ENCODE measurements around the gene PREX1.

The PREX1 gene

DNA sequence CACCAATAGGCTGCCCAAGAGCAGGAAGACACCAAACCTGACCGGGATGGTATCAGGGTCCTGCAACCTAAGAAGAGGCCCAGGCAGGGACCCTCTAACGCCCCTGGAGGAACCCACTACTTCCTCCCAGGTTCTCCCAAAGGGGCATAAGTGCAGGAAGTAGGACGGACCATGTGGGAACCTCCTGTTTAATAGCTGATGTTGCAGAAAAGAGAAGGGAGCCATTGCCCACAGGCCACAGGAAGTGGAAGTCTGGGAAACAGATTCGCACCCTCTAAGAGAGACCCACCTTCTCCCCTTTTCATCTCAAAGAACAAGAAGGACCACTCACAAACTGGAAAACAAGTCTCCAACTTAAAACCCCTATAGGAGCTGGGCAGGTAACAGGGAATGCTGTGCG, 18.1 kb downstream of the PREX1 start:
- no peak for DNase-seq

DNA sequence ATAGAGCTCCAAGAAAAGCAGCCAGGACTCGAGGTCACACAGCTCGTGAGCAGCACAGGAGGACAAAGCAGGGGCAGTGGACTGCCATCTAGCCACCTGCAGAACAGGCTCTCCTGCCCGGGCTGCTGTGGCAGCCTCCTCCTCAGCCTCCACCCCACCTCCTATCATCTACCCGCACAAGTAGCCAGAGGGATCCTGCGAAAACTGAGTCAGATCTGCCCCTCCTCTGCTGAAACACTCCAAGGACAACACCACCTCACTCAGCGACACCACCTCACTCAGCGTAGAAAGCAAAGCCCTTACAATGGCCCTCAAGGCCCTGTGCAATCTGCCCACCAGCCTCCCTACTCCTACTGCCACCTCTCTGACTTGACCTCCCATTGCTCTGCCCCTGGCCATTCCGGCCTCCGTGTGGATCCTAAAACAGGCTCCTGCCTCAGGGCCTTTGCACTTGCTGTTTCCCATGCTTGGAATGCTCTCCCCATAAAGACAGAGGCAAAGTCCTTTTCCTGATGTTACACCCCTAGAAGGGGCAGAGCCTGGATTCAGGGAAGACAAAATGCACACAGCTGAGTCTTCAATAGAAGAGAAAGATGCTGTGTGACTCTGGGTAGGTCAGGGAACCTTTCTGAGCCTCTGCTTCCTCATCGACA, 19.3 kb downstream of the PREX1 start:
- no peak for DNase-seq

GRCh38 chr20:48807586-48808381, 20.0 kb downstream of the PREX1 start:
- DNase-seq, result no peak

- no peak for DNase-seq
These were observed 20.7 kb downstream of the PREX1 start for GRCh38 chr20:48807051-48807450.

DNA sequence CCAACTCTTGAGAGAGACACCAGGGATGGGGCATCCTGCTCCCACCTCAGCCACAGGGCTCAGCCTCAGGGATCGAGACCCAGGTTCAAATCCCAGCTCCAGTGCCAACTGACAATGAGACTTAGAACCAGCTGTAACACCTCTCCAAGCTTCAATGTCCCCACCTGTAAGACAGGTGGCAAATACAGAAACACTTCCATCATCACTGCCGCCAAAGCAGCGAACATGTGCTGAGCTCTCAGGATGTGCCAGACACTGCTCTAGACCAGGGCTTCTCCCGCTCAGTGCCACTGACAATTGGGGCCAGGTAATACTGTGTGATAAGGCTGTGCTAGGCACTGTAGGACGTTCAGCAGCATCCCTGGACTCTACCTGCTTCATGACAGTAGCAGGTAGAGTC, 22.1 kb downstream of the PREX1 start:
- no peak for DNase-seq

GRCh38 chr20:48805286-48805685, 22.5 kb downstream of the PREX1 start:
- no peak for DNase-seq

DNA sequence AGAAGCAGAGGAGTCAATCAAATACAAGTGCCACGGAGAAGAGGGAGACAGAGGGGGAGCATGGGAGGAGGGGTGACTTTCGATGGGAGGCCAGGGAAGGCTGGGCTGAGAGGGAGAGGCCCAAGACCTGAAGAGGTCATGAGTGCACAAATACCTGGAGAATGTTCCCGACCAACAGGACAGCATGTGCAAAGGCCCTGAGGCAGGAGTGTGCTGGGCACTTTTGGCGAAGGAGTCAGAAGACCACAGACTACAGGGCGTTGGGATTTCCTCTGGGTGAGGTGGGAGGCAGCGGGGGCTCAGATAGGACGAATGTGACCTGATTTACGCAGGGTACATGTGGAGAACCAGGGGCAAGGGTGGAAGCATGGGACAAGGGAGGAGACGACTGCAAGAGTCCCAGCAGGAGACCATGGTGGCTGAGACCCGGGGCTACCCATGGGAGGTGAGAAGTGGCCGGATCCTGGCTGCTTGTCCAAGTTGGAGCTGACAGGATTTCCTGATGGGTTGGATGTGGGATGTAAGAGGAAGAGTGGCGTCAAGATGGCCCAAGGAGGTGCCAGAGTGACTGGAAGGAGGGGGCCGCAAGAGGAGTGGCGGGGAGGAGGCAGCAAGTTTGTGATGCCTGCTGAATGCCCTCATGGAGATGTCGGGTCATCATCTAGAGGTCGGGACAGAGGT, 23.4 kb downstream of the PREX1 start:
- no peak for DNase-seq

DNA sequence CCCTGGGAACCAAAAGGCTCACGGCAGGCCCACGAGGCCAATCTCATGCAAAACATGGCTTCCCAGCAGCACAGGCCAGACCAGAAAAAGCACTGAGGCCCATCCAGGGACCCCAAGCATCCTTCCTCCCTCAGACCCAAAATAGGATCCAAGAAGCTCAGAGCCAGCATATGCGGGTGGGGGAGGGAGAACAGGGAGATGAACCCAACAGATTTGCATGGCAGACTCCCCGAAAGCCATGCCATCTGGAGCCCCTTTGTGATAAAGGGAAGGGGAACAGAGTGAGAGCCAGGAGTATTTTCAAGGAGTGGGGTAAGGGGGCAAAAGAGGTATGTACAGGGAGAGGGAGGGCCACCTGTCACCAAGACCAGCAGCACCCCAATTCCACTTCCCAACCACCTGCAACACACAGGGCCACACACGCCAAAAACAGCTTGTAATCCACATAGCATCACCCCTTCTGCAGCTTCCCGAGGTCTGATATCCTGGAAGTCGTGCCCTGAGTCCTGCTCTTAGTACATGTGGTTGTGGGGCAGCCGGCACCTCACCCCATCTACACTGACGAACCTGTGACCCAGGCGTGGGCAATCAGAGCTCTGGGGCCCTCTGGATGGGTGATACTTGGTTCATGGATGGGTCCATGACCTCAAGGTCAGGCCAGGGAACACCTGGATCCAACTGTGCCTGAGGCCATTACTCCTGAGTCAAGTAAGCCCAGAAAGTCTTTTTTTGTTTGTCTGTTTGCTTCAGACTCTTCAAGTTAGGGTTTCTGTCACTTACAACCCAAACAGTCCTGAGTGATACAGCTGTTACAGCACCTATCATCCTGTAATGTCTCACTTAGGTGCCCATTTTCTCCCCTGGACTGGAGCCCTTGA, 24.4 kb downstream of the PREX1 start:
- no peak for DNase-seq

- DNase-seq, result no peak
These were observed 25.2 kb downstream of the PREX1 start for GRCh38 chr20:48802647-48803046.

GRCh38 chr20:48802216-48802615, 25.6 kb downstream of the PREX1 start:
- DNase-seq, result no peak

DNA sequence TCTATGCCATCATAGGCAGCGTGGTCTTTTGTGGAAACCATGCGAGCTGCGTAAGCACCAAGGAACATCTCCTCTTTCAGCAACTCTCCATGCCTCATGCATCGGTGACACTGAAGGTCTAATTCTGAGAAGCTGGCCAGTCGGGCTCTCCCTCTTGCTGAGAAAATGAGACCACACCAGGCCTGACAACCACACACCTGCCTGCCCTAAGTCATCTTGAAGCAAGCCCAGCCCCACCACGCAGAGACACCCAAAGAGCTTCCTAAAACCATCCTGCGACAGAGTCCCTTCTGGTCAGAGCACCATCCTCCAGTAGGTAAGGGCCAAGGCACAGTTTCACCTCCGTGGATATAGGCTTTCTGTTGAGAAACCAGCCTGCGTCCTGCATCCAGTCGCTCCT, 26.6 kb downstream of the PREX1 start:
- no peak for DNase-seq

DNA sequence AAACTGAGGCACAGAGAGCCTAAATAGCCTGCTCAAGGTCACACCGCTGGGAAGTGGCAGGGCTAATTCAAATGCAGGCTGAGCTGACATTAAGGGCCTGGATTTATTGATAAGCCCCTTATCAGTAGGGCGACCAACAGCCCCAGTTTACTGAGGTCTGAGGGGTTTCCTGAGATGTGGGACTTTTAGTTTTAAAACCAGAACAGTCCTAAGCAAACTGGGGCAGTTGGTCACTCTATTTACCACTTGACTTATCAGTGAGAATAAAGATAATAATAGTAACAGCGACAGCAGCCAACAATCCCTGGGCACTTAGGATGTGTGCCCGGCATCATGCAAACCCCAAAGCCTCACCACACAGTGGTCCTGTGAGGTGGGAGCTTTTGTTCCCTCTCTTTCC, 27.6 kb downstream of the PREX1 start:
- DNase-seq, result no peak

DNA sequence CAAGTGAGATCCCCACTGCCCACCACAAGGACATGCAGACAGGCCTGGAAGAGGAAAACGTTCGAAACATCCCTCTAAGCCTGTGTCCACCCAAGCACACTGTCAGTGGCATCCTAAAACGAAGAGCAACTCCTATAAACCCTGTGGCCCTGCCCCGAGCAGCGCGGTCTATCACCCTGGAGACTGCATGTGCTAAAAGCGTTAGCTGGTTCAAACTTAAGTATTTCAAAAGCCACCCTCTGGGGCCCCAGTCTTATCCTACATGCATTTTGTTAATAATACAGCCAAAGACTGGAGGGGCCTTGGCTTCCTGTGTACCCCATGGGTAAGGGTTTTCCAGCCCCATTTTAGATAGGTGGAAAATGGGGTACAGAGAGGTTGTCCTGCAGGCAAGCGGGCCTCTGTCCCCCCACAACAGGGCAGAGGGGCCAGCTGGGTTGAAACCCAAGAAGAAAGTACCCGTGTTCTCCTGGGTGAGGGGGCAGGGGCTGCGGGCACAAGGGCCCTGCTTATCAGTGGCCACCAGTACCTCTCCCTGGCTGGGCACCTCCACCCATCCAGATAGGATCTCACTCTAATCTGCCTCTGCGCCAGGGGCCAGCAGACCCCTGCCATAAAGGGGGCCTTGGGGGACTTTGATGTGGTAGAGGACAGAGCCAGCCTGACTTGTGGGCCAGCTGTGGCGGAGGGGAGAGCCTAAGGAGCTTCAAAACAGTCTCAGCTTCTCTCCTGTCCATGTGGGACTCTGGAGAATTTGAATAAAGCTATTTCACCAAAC, 28.3 kb downstream of the PREX1 start:
- no peak for DNase-seq

DNA sequence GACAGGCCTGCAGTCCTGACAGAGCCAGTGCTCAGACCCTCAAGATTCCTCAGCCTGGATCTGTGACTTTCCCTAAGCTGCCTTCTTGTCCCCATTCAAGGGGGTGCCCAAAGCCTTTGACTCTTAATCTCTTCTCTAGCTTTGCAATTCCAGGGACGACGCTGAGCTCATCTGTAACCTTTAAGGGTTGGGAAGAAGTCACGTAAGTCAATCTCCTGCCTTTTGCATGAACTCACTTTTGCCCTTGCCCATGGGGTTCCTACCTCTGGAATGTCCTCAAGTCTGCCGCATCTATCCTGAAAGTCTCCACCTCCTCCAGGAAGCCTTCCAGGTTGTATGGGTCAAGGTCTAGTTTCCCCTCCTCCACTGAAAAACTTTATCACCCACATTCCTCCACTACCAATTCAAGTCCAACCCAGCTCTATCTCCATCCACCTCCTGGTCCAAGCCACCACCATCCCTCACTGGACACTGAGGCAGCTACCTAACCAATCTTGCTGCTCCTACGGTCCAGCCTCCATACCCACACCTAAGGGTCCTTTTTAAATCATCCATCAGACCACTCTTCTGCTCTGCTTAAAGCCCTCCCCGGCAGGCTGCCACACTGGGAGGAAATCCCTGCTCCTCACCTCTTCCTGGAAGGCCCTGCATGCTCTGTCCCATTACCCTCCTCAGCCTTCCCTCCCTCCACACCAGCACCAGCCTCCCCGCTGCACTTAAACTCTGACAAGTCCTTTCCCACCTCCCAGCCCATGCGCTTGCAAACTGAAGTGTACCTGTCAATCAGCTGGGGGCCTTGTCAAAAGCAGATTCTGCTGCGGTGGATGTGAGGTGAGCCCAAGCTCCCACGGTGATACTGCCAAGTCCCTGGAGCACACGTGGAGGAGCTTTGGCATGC, 29.7 kb downstream of the PREX1 start:
- no peak for DNase-seq

DNA sequence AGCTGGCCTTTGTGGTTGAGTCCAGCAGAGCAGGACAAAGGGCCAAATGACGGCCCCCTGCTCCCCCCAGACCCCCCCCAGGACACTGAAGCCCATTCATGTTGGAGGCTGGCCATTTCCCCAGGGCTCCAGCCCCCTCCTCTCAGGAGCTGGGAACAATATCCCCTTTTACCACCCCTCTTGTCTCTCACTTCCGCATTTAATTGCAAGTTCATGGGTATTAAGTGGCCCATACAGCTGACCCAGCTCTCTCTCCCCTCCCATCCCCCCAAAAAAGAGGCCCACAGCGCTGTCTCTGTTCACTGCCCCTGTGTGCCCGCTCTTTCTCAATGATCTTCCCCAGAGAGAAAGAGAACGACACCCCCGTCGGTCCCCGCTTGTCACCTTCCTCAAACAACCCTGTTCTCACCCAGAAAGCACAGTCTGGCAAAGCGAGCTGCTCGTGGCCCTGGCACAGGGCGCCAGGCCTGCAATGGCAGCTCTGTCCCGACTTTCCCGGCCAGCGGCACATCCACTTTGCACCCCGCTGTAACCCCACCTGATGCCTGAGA, 30.4 kb downstream of the PREX1 start:
- no peak for DNase-seq

- no peak for DNase-seq
These were observed 32.1 kb downstream of the PREX1 start for GRCh38 chr20:48795732-48796131.

DNA sequence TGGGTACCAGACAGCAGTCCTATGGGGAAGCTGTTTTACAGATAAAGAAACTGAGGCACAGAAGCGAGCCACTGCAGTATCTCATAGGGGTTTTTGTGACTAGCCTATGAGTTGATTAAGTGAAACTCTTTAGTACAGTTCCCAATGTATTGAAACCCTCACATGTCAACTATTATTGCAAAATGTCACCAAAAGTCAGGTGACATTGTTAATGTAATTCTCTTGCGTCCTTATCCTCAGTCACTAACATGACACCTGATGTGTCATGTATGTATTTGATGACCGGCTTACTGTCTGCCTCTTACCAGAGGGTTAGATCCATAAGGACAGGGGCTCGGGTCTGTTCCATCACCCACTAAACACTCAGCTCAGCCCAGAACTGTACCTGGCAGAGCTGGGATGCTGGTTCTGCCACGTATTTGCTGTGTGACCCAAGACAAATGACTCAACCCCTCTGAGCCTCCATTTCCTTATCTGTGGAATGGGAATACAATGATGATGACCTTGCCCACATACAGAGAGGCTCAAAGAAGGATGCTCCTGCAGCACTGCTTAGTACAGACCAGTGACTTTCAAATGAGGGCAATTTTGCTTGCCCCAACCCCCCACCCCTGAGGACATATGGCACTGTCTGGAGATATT, 32.9 kb downstream of the PREX1 start:
- no peak for DNase-seq

DNA sequence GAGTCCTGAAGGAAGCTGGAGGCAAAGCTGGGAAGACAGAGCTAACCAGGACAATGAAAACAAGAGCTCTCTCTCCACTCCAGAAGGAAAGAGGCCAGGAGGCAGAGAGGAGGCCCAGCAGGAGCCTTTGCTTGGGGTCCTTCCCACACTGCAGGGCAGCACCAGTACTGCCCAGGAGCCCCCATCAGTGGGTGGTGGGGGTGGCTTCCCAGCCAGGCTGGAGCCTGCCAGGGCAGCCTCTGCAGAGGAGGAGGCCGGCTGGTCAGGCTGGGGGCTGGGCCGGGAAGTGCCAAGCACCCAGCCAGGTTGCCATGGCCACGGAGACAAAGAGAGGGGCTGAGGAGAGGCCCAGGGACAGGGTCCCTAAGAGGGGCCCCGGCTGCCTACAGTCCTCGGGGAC, 33.4 kb downstream of the PREX1 start:
- no peak for DNase-seq

DNA sequence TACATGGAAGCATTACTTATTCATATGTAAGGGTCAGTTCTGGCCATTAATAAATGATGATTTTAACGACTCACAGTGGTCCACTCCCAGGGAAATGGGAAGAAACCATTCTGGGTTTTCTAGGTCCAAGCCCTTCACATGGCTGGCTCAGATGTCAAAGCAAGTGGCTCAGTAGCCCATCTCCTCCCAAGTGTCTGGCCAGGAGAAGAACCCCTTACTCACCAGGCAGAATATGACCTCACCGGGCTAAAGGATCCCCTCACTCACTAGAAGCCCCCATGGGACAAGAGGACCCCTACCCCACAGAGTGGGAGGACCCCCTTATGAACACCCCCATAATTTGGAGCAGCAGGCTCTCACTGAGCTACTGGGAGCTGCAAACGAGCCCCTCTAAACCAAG, 34.0 kb downstream of the PREX1 start:
- no peak for DNase-seq

DNA sequence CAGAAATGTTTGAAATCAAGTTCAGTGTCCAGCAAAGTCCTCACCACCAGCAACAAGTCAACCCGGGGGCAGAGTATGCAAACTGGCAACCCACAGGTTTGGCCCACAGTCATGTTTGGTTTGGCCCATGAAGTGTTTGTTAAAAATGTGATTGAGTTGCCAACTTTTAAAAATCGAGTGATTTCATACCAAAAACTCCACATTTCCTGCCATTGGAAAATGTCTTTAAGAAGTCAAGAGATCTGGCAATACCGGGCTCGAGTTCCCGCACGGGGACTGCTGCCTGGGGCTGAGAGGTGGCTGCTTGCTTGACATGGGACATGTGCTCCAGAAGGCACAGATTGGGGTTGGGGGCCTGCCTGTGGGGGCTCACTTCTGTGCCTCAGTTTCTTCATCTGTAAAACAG, 36.1 kb downstream of the PREX1 start:
- DNase-seq, result no peak
